SK-MEL-5 (cell line): Measurements from ENCODE around the gene ZNF280D. TPM values are rescaled to one million over a fixed set of nuclear protein-coding genes. Genes with fewer than 3 reads are reported as not detected.
A peak's percentile ranks its signal among the peaks of the same experiment; 100 is the strongest.
"Not testable (repeated sequence)": the region's sequence is repeated elsewhere in the genome, so short reads cannot be mapped to it uniquely, and the experiment has no call there.

ENCODE experiments used
- DNase-seq: peaks from one replicate; pipeline ENCODE4 v3.0.0-alpha.2; 2016; ENCODE audit warnings: low read depth, low spot score
- in situ Hi-C: cut with HindIII; loops from 2 replicates; pipeline ENCODE4 v1.10.0; 2016; ENCODE audit warnings: low sequenced_read_pairs, high pct_unique_total_duplicates, low pct_unique_long_range_greater_than_20kb
- polyA plus RNA-seq, 2 experiments: library from polyadenylated mRNA; depleted of rRNA; stranded (reverse); fragments of >200 nt; gene quantifications; 2 replicates each; pipeline ENCODE4 v1.2.3, GENCODE V29; 2015
- total RNA-seq: library from RNA; depleted of rRNA; stranded (reverse); fragments of >200 nt; shearing (Covaris generic); gene quantifications from 2 replicates; pipeline ENCODE4 v1.2.3, GENCODE V29; 2014; rRNA removed

Gene ZNF280D, protein sequence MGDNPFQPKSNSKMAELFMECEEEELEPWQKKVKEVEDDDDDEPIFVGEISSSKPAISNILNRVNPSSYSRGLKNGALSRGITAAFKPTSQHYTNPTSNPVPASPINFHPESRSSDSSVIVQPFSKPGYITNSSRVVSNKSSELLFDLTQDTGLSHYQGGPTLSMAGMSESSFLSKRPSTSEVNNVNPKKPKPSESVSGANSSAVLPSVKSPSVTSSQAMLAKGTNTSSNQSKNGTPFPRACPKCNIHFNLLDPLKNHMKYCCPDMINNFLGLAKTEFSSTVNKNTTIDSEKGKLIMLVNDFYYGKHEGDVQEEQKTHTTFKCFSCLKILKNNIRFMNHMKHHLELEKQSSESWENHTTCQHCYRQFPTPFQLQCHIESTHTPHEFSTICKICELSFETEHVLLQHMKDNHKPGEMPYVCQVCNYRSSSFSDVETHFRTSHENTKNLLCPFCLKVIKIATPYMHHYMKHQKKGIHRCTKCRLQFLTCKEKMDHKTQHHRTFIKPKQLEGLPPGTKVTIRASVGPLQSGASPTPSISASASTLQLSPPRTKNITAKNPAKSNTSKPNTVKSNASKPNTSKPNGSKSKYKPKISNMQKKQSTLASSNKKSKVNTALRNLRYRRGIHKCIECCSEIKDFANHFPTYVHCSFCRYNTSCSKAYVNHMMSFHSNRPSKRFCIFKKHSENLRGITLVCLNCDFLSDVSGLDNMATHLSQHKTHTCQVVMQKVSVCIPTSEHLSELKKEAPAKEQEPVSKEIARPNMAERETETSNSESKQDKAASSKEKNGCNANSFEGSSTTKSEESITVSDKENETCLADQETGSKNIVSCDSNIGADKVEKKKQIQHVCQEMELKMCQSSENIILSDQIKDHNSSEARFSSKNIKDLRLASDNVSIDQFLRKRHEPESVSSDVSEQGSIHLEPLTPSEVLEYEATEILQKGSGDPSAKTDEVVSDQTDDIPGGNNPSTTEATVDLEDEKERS
- total RNA-seq: 20.2 and 25.3 TPM in 2 replicates
- 4.8 and 8.0 TPM in 2 replicates for polyA plus RNA-seq (2015; cell fraction: cytosol; rRNA removed)
- 32.0 and 35.0 TPM in 2 replicates for polyA plus RNA-seq (2015; cell fraction: nucleus; rRNA removed)

DNA sequence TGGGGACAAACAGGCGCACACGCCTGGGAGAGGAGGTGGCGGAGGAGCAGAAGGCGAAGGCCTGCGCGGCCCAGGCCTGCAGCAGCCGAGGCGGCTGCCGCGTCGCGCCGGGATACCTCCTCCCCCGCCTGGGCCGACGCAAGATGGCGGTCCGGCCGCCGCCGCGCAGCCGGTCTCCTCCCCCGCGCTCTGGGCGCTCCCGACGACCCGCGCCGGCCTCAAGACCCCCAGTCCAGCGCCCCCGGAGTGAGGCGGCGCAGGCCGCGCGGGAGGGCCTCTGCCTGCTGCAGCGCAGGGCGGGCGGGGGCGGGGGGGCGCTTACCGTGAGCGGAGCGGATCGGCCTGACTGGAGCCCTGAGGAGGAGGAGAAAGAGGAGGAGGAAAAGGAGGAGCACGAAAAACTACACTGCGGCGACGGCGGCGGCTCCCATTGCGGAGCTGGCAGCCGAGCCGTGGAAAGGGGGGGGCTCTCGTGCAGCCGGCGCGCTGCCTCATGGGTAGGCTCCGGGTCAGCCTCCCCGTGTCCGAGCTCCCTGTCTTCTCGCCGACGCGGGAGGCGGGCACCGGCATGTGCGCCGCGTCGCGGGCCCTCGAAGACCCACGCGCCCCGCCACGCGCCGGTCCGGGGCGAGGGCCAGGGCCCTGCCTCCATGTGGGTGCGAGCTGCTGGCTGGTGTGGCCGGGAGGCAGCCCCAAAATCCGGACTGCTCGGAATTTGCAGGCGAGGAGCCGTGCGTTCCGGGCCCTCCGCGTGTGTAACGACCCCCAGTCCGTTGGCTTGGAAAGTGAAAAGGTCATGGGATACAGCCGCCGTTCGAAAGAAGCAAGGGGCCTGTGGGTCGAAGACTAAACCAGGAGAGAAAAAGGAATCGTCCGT lies at the start of gene ZNF280D:
Gene ZNF280D (minus strand): TSS at position 374 of the 877 bp plus-strand sequence. CDS start 26,400 bp downstream, outside the sequence.
- in situ Hi-C loops: no loop called here
- peak; percentile 47 for DNase-seq

DNA sequence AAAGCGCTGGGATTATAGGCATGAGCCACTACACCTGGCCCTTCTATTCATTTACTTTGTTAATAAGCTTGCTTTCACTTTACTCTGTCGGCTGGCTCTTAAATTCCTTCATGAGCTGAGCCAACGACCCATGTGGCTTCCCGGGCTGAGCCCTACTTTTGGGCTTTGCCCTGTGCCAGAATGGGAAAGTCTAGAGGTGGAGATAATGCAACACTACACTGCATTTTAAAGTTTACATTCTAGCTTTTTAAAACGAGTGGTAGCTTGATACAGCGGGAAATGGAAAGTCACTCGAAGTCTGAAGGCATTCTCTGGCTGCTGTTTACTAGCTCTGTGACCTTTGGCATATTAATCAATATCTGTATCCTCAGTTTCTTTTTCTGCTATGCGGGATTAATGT lies 49.0 kb upstream of the ZNF280D start:
- in situ Hi-C loops: no loop called here
- DNase-seq: no peak

DNA sequence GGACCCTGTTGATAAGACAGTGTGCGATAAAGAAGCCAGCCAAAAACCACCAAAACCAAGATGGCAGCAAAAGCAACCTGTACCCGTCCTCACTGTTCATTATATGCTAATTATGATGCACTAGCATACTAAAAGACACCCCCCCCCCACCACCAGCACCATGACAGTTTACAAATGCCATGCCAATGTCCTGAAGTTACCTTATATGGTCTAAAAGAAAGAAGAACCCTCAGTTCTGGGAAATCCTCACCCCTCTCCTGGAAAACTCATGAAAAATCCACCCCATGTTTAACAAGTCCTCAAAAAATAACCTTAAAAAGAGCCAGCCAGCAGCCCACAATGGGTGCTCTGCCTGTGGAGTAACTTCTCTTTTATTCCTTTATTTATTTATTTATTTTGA lies 48.4 kb upstream of the ZNF280D start:
- in situ Hi-C loops: no loop called here
- DNase-seq: no peak

DNA sequence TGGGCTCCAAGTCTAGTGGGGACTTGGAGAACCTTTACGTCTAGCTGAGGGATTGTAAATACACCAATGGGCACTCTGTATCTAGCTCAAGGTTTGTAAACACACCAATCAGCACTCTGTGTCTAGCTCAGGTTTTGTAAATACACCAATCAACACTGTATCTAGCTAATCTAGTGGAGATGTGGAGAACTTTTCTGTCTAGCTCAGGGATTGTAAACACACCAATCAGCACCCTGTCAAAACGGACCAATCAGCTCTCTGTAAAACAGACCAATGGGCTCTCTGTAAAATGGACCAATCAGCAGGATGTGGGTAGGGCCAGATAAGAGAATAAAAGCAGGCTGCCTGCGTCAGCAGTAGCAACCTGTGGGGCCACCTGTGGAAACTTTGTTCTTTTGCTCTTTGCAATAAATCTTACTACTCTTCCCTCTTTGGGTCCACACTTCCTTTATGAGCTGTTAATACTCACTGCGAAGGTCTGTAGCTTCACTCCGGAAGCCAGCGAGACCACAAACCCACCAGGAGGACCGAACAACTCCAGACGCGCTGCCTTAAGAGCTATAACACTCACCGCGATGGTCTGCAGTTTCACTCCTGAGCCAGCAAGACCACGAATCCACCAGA lies 46.9 kb upstream of the ZNF280D start:
- DNase-seq, in situ Hi-C loops: not testable (repeated sequence)

DNA sequence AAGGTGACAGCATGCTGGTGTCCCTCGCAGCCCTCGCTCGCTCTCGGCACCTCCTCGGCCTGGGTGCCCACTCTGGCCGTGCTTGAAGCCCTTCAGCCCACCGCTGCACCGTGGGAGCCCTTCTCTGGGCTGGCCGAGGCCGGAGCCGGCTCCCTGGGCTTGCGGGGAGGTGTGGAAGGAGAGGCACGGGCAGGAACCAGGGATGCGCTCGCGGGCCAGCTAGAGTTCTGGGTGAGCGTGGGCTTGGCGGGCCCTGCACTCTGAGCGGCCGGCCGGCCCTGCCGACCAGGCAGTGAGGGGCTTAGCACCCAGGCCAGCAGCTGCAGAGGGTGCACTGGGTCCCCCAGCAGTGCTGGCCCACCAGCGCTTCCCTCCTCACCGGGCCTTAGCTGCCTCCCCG lies 46.1 kb upstream of the ZNF280D start:
- DNase-seq, in situ Hi-C loops: not testable (repeated sequence)

DNA sequence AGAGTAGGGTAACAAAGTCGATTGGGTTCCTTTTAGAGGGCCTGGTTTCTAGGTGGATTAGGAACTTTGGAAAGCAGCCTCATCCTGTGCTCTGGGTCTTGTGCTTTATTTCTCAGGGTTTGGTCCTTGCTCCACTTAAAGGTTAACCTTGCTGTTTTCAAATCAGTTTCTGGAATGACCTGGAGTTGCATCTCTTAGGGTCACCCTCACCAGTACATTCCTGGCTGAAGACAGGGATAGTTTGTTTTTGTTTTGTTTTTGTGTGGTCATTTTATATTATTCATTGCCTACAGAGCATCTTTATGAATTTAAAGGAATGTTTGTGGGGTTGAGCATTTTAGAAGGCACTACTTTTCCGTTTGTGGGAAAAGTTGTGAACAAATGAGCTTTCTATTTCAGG lies 45.5 kb upstream of the ZNF280D start:
- in situ Hi-C loops: no loop called here
- DNase-seq: no peak

DNA sequence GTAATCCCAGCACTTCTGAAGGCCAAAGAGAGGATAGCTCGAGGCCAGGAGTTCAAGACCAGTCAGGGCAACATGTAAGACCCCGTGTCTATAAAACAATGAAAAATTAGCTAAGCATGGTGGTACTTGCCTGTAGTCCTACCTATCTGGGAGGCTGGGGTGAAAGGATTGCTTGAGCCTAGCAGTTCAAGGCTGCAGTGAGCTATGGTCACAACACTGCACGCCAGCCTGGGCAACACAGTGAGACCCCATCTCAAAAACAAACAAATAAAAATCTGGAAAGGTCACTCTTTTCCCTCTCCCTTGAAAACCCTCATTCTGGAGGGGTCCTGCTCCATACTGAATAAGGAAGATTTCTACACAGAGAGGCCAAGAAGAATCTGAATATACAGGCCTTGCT lies 43.5 kb upstream of the ZNF280D start:
- no peak for DNase-seq
- in situ Hi-C loops: no loop called here

DNA sequence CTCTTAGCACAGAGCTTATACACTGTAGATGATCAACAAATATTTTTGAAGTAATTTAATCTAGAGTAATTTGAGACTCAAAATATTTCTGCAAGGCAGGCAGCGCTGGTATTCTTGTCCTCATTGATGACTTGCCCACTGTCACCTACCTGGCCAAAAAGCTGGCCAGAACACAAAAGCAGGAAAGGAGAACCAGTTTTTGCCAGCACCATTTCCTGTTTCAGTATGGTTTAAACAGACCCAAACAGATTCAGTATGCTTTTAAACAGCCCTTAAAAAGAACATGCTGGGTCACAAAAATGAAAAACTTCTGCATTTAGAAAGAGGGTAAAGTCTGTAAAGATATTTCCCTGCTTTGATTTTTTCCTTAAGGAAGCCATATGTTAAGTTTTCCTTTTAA lies 42.3 kb upstream of the ZNF280D start:
- DNase-seq: no peak
- in situ Hi-C loops: no loop called here

DNA sequence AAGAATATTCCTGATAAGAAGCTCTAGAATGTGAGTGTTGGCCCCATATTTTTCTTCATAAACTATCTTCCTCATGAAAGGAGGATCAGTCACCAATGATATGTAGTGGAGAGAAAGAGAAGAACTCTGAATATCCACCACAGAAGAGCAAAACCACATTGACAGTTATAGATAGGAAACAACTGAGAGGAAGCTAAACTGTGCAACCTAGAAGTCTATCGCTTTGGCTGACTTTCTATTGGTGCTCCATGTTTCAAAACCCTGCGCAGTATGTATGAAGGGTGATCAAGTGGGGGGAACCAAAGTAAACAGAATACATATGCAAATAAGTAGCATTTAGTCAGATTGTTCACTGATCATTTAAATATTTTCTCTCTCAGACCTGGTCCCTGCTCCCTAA lies 41.0 kb upstream of the ZNF280D start:
- in situ Hi-C loops: no loop called here
- no peak for DNase-seq

DNA sequence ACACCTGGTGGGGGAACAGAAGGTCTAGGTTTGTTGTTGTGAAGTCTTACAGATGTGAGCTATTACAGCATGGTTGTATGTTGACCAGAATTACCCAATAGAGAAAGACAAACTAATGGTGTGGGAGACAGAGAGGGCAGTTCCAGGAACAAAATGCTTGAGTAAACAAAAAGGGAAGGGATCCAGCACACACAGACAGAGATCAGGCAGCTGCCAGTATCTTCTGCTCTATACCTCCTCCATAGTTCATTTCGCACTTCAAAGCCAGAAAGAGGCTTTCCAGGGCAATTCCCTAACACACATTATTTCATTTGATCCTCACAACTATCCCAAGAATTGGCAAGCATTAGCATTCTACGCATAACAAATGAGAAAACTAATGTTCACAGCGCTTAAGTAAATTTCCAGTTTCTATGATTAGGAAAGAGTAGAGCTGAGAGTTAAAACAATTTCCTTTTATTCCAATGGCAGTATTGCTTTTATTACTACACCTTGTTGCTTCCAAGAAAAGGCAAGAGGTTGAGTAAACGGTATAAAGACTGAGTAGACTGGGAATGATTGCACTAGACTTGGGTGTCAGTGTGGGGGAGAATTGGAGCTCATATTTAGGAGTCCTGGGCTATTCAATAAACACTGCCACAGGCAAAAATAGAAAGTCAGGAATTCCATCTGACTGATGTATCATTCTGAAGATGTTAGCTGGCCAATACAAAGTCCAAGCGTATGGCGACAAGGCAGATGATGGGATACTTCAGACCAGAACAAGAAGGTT lies 39.7 kb upstream of the ZNF280D start:
- in situ Hi-C loops: no loop called here
- no peak for DNase-seq

DNA sequence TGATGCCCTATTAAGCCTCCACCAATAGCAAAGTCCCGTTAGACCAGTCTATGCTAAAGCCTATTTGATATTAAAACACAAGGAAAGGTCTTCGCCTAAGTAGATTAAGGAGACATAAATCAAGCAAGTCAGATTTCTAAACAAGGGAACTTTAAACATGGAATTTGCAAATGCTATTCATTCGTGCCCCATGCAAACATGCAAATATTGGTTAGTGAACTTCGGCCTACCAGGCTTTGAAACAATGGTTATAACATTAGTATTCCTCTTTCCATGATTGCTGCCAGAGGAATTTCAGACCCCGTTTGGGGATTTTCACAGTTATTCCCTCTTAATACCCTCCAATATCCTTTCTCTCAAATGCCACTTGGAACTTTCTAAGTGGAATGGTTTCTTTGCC lies 36.9 kb upstream of the ZNF280D start:
- no peak for DNase-seq
- in situ Hi-C loops: no loop called here

DNA sequence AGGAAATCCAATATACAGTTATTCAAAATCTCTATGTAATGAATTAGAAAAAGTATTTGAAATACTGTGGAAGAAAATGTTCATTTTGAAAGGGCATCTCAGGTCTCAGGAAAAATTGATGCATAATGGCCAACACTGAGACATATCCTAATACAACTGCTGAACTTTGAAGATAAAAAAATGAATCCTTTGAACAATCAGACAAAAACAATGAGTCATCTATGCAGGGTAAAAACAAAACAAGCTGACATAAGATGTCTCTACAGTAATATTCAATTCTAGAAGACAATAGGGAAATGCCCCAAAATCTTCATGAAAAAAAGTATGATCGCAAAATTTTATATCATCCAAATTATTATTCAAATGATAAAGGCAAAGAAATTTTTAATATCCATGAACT lies 34.0 kb upstream of the ZNF280D start:
- no peak for DNase-seq
- in situ Hi-C loops: no loop called here

DNA sequence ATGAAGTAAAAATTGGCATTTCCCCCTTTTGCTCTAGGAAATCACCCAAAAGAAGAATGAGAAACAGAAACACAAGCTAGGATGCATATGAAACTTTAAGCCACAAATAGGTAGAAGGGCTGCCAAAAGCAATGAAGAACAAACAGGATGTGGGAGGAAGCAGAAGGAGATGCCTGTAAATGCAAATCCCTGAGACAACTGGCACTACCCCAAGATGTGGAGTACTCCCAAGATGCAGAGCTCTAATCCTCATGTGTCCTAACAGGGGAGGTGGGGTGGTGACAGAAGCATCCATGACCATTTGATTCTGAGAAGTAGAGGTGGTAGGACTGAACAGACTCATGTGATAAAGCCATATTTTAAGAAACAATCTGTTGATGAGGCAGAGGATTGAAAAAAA lies 31.9 kb upstream of the ZNF280D start:
- in situ Hi-C loops: no loop called here
- DNase-seq: no peak

DNA sequence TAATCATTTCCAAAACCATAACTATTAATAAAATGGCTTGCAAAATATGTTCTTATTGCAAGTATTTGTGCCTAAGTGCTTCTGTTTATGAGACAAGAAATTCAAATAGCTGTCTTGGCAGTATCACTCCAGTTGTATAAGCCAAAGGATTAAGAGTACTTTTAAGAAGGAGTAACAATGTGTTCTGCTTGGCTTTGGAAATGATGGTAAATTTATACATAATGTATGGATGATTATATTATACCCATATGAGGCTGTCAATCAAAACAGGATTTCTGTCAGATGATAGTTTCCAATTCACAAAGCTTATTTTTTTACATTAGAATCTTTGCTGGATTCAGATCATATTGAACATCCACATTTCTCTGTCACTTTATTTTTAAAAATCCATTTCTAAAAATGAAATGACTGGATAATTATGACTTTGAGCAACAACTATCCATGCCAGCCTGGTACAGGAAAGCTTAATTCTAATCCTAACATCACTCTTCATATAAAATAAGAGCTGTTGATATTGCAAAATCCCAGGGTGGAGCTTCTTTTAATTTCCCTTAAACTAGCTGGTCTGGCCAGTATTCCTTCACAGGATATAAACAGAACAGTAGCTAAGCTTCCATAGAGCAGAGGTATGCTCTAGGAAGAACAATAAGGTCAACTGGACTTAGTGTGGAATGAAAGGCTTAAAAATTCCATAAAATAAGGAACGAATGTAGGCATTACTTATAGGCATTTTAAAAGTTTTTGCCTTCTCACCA lies 30.0 kb upstream of the ZNF280D start:
- in situ Hi-C loops: no loop called here
- DNase-seq: no peak

DNA sequence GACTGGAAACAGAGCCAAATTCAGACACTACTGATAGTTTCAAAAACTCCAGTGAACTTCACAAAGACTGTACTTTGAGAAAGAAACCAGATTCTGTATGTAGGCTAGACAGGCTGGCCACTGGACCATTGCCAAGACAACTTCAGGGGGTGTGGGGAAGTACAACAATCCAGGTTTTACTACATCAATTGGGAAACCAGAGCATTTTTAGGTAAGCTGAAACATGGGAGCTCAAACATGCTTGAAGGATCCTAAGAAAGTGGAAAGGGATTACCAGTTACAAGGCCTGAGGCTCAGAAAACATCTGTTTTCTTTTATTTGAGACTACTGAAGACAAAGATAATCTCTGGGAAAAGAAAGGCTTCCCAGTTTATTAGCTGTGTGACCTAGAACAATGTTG lies 26.9 kb upstream of the ZNF280D start:
- in situ Hi-C loops: no loop called here
- no peak for DNase-seq

DNA sequence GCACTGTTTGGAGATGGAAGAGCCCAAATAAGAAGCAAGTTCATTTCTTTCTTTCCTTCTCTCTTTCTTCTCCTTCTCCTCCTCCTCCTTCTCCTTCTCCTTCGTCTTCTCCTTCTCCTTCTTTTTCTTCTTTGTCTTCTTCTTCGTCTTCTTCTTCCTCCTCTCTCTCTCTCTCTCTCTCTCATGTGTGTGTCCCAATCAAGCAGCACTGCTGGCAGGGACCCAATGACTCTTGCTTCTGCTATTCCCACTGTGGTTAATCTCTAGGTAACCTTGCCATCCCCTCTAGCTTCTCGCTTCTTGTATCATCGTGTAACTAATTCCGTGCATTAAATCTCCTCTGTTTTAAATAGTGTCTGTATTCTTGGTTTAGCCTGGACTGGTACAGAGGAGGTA lies 26.1 kb upstream of the ZNF280D start:
- in situ Hi-C loops: no loop called here
- no peak for DNase-seq
